ENCODE results near the gene REC8.
"Not testable (repeated sequence)": the region's sequence is repeated elsewhere in the genome, so short reads cannot be mapped to it uniquely, and the experiment has no call there.

The REC8 gene

GRCh38 chr14:24183014-24183481 lies 11.2 kb downstream of the REC8 start:
- no peak for DNase-seq (ENCODE audit: low spot score)

- no peak for DNase-seq (ENCODE audit: low spot score)
These were observed 12.5 kb downstream of the REC8 start for GRCh38 chr14:24184104-24184970.

DNA sequence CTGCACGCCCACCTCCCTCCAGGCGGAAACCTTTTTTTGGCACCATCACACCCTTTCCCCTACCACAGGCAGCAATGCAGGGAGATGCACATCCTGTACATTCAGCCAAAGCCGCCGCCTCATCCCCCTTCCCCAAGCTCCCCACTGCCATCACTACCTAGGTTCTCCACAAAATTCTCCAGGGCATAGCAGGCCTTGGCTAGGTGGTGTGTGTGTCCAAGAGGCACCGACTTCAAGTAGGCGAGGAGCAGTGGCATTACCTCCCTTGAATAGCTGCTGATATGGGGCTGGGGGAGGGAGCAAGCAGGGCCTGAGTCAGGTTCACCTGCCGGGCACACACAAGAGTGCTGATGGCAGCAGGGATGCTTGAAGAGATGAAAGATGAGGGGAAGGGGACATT lies 13.1 kb downstream of the REC8 start:
- no peak for DNase-seq (ENCODE audit: low spot score)

GRCh38 chr14:24185741-24186140 lies 13.9 kb downstream of the REC8 start:
- no peak for DNase-seq (ENCODE audit: low spot score)

DNA sequence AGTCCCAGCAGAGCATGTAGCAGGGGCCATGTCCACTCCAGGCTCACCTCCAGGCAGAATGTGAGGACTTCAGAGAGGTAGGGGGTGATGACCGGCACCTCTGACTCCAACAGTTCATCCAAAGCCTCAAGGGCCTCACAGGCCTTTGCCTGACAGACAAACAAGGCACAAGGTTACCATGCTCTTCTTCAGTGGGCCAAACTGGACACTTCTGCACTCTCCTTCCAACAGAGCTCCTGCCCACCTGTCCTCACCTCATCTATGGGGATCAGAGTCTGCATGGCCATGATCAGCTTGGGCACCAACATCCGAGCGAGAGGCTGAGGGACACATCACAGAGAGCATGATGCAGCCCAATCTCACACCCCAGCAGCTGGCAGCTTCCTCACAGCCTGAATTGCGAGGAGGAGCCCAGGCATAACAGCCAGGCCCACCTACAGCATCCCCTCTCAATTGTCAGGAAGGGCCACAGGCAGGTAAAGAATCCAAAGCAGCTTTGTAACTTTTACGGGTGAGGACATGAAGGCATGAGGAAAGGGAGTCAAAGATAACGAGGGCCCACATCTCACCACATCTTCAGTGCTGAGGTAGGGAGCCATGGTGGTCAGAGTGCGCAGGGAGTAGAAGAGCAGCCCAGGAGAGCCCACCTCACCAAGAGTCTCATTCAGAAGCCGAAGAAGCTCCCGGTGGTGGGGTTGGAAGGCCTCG lies 15.1 kb downstream of the REC8 start:
- no peak for DNase-seq (ENCODE audit: low spot score)

GRCh38 chr14:24187539-24187915 lies 15.6 kb downstream of the REC8 start:
- DNase-seq (ENCODE audit: low spot score): no peak

GRCh38 chr14:24188251-24189058 lies 16.6 kb downstream of the REC8 start, which contains the start of gene IPO4:
TSS of gene IPO4 (minus strand) at chr14:24188816. CDS start at chr14:24188787, 29 bp downstream.
- DNase-seq (ENCODE audit: low spot score): peak; percentile 98

GRCh38 chr14:24189059-24189375 lies 17.1 kb downstream of the REC8 start:
- no peak for DNase-seq (ENCODE audit: low spot score)

GRCh38 chr14:24189460-24189859 lies 17.6 kb downstream of the REC8 start:
- no peak for DNase-seq (ENCODE audit: low spot score)

- no peak for DNase-seq (ENCODE audit: low spot score)
These were observed 18.5 kb downstream of the REC8 start for GRCh38 chr14:24190416-24190815.

- DNase-seq (ENCODE audit: low spot score): no peak
These were observed 21.1 kb downstream of the REC8 start for GRCh38 chr14:24192933-24193332.

GRCh38 chr14:24194186-24194872 lies 22.4 kb downstream of the REC8 start:
- no peak for DNase-seq (ENCODE audit: low spot score)

GRCh38 chr14:24194873-24195185 lies 22.9 kb downstream of the REC8 start:
- no peak for DNase-seq (ENCODE audit: low spot score)

DNA sequence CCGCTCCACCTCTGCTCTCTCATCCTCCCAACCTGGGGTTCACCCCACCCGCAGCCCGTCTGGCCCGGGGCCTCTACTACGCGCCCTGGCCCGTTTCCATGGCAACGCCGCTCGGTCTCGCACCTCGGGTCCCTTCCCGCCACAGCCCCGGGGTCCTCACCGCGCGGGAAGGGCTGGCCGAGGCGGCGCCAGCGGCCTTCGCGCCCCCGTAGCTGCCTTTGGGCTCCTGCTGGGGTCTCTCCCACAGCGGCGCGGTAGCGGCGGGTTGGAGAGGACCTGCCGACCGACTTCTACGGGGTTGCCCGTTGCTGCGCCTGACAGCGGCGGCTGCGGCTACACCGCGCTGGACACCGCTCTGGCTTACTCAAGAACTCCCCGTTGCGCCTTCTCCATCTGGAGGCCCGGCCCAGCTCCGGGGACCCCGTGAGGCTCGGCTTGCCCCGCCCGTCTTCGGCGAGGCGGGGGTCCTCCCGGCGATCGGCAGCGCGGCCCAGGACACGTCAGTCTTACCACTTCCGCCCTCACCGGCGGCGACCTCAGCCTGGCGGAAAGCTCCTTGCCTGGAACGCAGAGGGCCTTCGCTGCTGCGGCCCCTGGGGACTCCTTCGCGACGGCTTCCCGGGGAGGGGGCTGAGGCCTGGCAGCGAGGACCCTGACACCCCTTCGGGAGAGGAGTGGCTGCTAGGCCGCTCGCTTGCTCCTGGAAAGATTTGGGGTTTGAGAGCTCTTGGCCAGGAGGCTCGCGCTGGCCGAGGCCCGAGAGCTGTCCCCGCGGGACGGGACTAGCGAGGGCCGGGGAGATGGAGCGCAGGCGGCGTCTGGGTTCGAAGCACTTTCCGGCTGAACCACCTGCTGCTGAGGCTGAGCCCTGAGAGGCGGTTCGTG lies 23.5 kb downstream of the REC8 start, which contains the start of gene TM9SF1:
Gene TM9SF1 (minus strand): TSS at position 256 of the 885 bp plus-strand sequence. CDS start 422 bp downstream, outside the sequence.
- peak; percentile 88 for DNase-seq (ENCODE audit: low spot score)

DNA sequence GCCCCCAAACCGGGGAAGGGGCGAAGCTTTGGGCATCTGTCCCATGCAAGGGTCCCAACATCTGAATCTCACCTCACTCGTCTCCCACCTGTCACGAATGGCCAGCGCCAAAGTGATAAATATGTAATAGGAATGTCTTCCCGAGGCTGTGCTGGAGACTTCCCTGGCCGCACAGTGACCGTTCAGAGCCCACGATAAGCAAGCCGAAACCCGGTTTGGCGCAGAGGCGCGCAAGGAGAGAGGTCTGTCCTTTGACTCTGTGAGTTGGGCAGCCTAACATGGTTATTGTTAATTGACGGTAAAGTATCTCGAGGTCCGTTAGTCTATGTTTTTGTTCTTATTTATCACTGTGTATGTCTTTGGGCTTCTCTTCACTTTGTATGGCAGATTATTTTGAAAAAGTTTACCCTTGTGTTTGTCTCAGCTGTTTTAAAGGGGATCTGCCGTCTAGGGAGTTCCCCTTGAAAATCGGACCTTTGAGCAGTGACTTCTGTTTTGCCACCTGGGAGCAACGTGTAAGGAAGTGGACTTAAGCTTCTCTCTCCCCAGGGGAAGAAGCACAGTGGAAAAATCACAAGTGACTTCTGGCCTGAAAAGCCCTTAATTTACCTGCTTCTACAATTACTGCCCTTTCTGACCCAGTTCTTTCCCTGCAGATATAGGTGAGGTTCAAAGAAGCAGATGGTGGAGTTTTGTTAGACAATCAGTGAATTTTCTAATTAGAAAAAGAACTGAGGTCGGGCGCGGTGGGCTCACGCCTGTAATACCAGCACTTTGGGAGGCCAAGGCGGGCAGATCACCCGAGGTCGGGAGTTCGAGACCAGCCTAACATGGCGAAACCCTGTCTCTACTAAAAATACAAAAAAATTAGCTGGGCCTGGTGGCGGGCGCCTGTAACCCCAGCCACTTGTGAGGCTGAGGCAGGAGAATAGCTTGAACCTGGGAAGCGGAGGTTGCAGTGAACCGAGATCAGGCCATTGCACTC lies 24.5 kb downstream of the REC8 start:
- DNase-seq (ENCODE audit: low spot score): no peak

- DNase-seq (ENCODE audit: low spot score): no peak
These were observed 25.2 kb downstream of the REC8 start for GRCh38 chr14:24197056-24197450.

DNA sequence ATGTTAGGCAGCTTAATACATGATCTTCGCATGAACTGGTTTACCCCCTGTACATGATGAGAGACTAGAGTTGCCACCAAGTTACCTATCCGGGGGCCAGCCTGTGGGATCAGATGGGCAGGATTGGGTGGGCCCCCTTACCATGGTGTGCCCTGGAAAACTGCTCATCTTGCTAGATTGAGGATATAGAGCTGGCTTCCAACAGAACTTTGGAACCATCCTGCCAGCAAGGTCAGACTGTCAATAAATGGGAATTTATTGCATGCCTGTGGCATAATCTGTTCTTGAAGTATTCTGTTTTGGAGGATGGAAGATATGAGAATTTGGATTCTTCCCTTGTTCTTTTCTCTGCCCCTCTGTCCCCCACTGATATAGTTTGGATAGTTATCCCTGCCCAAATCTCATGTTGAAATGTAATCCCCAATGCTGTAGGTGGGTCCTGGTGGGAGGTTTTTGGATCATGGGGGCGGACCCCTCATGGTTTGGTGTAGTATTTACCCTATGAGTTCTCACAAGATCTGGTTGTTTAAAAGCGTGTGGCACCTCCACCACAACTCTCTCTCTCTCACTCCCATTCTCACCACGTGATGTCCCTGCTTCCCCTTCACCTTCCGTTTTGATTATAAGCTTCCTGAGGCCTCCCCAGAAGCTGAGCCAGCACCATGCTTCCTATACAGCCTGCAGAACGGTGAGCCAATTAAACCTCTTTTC lies 27.1 kb downstream of the REC8 start:
- no peak for DNase-seq (ENCODE audit: low spot score)

- DNase-seq (ENCODE audit: low spot score): not testable (repeated sequence)
These were observed 30.7 kb downstream of the REC8 start for GRCh38 chr14:24202538-24202937.

Measured in HuH-7.5 (cell line).